ENCODE measurements around the gene USF2.

- no peak for TF ChIP-seq POLR2AphosphoS5 (IDR thresholded peaks at IDR 0.05; ENCODE audit: borderline replicate concordance, low read depth, low read length)
- no peak for TF ChIP-seq EZH2 (IDR thresholded peaks at IDR 0.05)
These were observed 19.6 kb downstream of the USF2 start for GRCh38 chr19:35288331-35288730.

All from SK-N-MC (cell line).